Stomach (tissue), 9 donors: ENCODE results near the gene RUBCNL. TPM values are rescaled to one million over a fixed set of nuclear protein-coding genes. Genes with fewer than 3 reads are reported as not detected.
A peak's percentile ranks its signal among the peaks of the same experiment; 100 is the strongest.

ENCODE experiments used
- DNase-seq, 2 donors: peaks; one replicate each; pipeline versions ENCODE4 v3.0.0 to v3.0.0-alpha.2; 2013 to 2019
- H3K27ac ChIP-seq, 5 donors: fragments of 200-600 bp in 4 of 5; sonication (generic) in 4 of 5; one replicate each; pipeline ENCODE4 v1.5.1; 2013 to 2019; ENCODE audit warnings: mild to moderate bottlenecking in 1 of 5, moderate library complexity in 1 of 5
- H3K27me3 ChIP-seq, 3 donors: fragments of 200-600 bp; sonication (generic); one replicate each; pipeline ENCODE4 v1.5.1; 2017 to 2019; ENCODE audit warnings: mixed run types in 1 of 3
- H3K36me3 ChIP-seq, 4 donors: fragments of 200-600 bp; sonication (generic); 1 replicate in 3 of 4; 2 replicates in 1 of 4; pipeline ENCODE4 v1.5.1; 2016 to 2019
- H3K4me1 ChIP-seq, 4 donors: fragments of 200-600 bp; sonication (generic); one replicate each; pipeline ENCODE4 v1.5.1; 2016 to 2019
- H3K4me3 ChIP-seq, 4 donors: fragments of 200-600 bp; sonication (generic) in 3 of 4; one replicate each; pipeline ENCODE4 v1.5.1; 2016 to 2019; ENCODE audit warnings: mild to moderate bottlenecking in 1 of 4
- H3K9me3 ChIP-seq, 4 donors: fragments of 200-600 bp; sonication (generic); one replicate each; pipeline ENCODE4 v1.5.1; 2016 to 2019
- CTCF ChIP-seq, 7 experiments: fragments of 450-650 bp in 4 of 7; fragments of 200-600 bp in 3 of 7; sonication (generic) in 3 of 7; IDR thresholded peaks; one replicate each; pipeline ENCODE4 v1.5.1; 2016 to 2019; ENCODE audit warnings: antibody characterized with exemption in 7 of 7, control low read depth in 2 of 7, mild to moderate bottlenecking in 1 of 7
- EP300 ChIP-seq: sonication (generic); formaldehyde crosslinking; IDR thresholded peaks from one replicate; pipeline ENCODE4 v1.6.1; 2017; ENCODE audit warnings: antibody characterized with exemption
- POLR2A ChIP-seq, 4 donors: fragments of 450-650 bp; IDR thresholded peaks; one replicate each; pipeline ENCODE4 v1.6.1; 2016; ENCODE audit warnings: antibody characterized with exemption in 4 of 4, control low read depth in 2 of 4, mild to moderate bottlenecking in 1 of 4, moderate library complexity in 1 of 4
- POLR2AphosphoS5 ChIP-seq, 3 donors: sonication (generic); formaldehyde crosslinking; IDR thresholded peaks; one replicate each; pipeline ENCODE4 v1.6.1; 2016; ENCODE audit warnings: antibody characterized with exemption in 3 of 3
- WGBS, 5 donors: extraction: QIAGEN DNeasy Blood & Tissue Kit in 3 of 5; methylation state at CpG; one replicate each; pipeline versions ENCODE4 v1.1.5 to v1.1.7; 2013 to 2018; 5-methylcytosine and 5-hydroxymethylcytosine counted together
- intact Hi-C: fragments of 100-400 bp; cut with DNase I; formaldehyde crosslinking; loops from one replicate; pipeline ENCODE4 v1.15.1; 2023; ENCODE audit warnings: low total_unique reads
- polyA plus RNA-seq, 3 donors: library from polyadenylated mRNA; stranded (reverse); fragments of 200-250 nt; gene quantifications; one replicate each; pipeline ENCODE4 v1.2.3, GENCODE V29; 2013
- total RNA-seq, 5 donors: library from RNA; depleted of rRNA; stranded (reverse); fragments of >200 nt; gene quantifications; one replicate each; pipeline versions ENCODE4 v1.1.0 to v1.2.3, GENCODE V29; 2014 to 2016
- donor health status: healthy with polysubstance abuse.
- donor health status: Bipolar disorder and iron deficiency.
- donor health status: healthy.

Gene RUBCNL
- total and polyA plus RNA-seq, 8 donors, result 0.46 to 7.7 (median 2.7) TPM; not detected in 2

GRCh38 chr13:46345398-46345797 lies 41.7 kb downstream of the RUBCNL start:
- H3K27me3 ChIP-seq, result no peaks in the 10 kb centered on the region
- no peak for TF ChIP-seq CTCF (IDR thresholded peaks at IDR 0.05)
- no peak for TF ChIP-seq EP300
- no peak for TF ChIP-seq POLR2AphosphoS5 (IDR thresholded peaks at IDR 0.05)
- TF ChIP-seq POLR2A (IDR thresholded peaks at IDR 0.05), result no peak
- intact Hi-C loops, result no loop called here
- WGBS, 5 donors, result 57 to 81% (median 64%) methylated on average over 3 to 5 of the region's 5 CpGs
- no peaks in the 10 kb centered on the region for H3K36me3 ChIP-seq
- no peak overlapping the region for H3K27ac ChIP-seq
- H3K4me1 ChIP-seq, result no peaks in the 10 kb centered on the region
- no peak overlapping the region for H3K4me3 ChIP-seq
- H3K9me3 ChIP-seq, result no peaks in the 10 kb centered on the region
- DNase-seq, result no peak

GRCh38 chr13:46343279-46343994 lies 43.6 kb downstream of the RUBCNL start:
- Histone ChIP-seq H3K4me3 (no peak overlapping the region), H3K36me3 (no peaks in the 10 kb centered on the region), H3K27me3 (no peaks in the 10 kb centered on the region), H3K9me3 (no peaks in the 10 kb centered on the region), H3K4me1 (no peaks in the 10 kb centered on the region), H3K27ac (no peak overlapping the region)
- TF ChIP-seq POLR2A (IDR thresholded peaks at IDR 0.05) (no peak), POLR2AphosphoS5 (IDR thresholded peaks at IDR 0.05) (no peak)
- 59 to 72% (median 67%) methylated on average over 16 of the region's 16 CpGs for WGBS, 5 donors
- intact Hi-C loops, result no loop called here
- no peak for DNase-seq

GRCh38 chr13:46342538-46342937 lies 44.5 kb downstream of the RUBCNL start:
- H3K36me3 ChIP-seq, result no peaks in the 10 kb centered on the region
- WGBS, 5 donors, result 48 to 59% (median 52%) methylated on average over 3 of the region's 3 CpGs
- intact Hi-C loops, result no loop called here
- no peaks in the 10 kb centered on the region for H3K27me3 ChIP-seq
- H3K9me3 ChIP-seq, result peaks cover 0 to 2% (median 0%) of the 10 kb centered on the region in 4 donors
- no peak overlapping the region for H3K27ac ChIP-seq
- no peaks in the 10 kb centered on the region for H3K4me1 ChIP-seq
- TF ChIP-seq POLR2AphosphoS5 (IDR thresholded peaks at IDR 0.05), result no peak
- no peak for TF ChIP-seq EP300
- TF ChIP-seq POLR2A (IDR thresholded peaks at IDR 0.05), result no peak
- TF ChIP-seq CTCF (IDR thresholded peaks at IDR 0.05), result no peak
- H3K4me3 ChIP-seq, result no peak overlapping the region
- DNase-seq, result no peak

- no peak for TF ChIP-seq CTCF (IDR thresholded peaks at IDR 0.05)
- TF ChIP-seq POLR2A (IDR thresholded peaks at IDR 0.05), result no peak
- TF ChIP-seq EP300, result no peak
- no peak for TF ChIP-seq POLR2AphosphoS5 (IDR thresholded peaks at IDR 0.05)
- Histone ChIP-seq H3K27me3 (no peaks in the 10 kb centered on the region), H3K4me1 (no peaks in the 10 kb centered on the region), H3K36me3 (no peaks in the 10 kb centered on the region), H3K9me3 (peaks cover 0 to 11% (median 7%) of the 10 kb centered on the region in 4 donors), H3K4me3 (no peak overlapping the region), H3K27ac (peak overlapping the region in 2 of 5 donors; percentile 22 to 46)
- 69 to 92% (median 83%) methylated on average over 1 of the region's 1 CpG for WGBS, 5 donors
- DNase-seq, result peak in 1 of 2 donors; percentile 41
- intact Hi-C loops, result no loop called here
Observed at GRCh38 chr13:46341112-46341711, 45.8 kb downstream of the RUBCNL start.
